Iris pigment epithelial cell (primary cell): Measurements from ENCODE around the gene ATG16L2.
"Not testable (repeated sequence)": the region's sequence is repeated elsewhere in the genome, so short reads cannot be mapped to it uniquely, and the experiment has no call there.

Source experiments
- DNase-seq: peaks from one replicate; pipeline ENCODE4 v3.0.0-alpha.2; 2011; ENCODE audit warnings: low read depth

The ATG16L2 gene

DNA sequence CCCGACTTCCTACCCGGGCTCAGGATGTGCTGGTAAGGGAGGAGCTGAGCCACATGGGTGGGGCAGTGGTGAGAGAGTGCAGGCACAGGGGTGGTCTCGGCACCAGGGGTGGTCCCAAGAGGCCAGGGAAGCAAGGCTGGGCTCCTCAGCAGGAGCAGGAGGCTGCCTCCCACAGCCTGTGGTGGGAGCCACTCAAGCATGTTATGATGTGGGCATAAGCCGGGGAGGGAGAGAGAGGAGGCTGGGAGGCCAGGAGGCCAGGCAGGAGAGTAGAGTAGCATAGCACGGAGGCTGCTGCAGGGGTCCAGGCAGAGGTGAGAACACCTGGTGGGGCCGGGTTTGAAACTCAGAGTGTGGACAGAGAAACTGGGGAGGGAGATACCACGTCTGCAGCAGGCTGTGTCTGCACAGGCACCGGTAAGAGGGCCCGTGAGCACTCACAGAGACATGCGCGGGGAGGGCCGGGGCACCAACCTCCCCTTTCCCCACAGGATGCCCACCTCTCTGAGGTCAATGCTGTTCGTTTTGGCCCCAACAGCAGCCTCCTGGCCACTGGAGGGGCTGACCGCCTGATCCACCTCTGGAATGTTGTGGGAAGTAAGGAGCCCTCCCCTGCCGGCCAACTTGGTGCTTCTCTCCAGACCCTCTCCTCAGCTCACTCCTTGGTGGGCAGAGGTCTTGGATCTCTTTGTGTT, 10.7 kb downstream of the ATG16L2 start:
- no peak for DNase-seq

DNA sequence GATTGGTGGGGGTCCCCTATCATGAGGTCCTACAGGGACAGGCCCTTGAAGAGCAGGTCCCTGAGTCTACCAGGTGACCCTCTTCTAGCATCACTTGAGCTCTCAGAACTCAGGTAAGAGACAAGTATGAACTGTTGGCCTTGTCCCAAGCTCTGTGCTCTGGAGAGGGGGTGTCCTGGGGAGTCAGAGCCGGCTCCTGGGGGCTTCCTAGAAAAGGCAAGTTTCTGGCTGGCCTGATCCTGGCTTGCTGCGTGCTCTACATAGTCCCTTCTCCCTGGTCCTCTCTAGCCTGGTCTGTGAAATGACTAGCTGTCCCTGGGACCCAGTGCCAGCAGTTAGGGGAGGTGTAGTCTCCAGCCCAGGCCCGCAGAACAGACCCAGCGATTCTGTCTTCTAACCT, 11.4 kb downstream of the ATG16L2 start:
- no peak for DNase-seq

DNA sequence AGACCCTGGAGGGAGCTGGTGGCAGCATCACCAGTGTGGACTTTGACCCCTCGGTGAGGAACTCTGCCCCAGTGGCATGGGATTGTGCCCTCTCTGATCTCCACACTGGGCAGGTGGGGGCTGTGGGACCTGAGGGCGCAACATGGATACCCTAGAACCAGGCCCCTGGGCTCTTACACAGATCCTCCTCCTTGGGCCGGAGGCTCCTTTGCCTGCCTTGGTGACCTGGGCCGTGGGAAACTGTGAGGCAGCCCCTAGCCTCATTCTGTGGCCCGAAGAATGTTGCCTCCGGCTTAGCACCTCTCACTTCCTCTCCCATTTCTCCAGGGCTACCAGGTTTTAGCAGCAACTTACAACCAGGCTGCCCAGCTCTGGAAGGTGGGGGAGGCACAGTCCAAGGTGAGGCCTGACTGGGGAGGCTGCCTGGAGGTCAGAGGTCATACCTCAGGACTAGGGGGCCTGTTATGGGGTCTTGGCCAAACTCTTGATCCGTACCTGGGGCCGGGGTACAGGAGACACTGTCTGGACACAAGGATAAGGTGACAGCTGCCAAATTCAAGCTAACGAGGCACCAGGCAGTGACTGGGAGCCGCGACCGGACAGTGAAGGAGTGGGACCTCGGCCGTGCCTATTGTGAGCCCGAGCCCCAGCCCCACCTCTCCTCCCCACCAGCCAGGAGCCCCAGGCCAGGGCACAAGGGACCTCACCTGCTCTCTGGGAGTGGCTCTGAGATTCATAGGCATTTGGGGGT, 12.2 kb downstream of the ATG16L2 start:
- no peak for DNase-seq

DNA sequence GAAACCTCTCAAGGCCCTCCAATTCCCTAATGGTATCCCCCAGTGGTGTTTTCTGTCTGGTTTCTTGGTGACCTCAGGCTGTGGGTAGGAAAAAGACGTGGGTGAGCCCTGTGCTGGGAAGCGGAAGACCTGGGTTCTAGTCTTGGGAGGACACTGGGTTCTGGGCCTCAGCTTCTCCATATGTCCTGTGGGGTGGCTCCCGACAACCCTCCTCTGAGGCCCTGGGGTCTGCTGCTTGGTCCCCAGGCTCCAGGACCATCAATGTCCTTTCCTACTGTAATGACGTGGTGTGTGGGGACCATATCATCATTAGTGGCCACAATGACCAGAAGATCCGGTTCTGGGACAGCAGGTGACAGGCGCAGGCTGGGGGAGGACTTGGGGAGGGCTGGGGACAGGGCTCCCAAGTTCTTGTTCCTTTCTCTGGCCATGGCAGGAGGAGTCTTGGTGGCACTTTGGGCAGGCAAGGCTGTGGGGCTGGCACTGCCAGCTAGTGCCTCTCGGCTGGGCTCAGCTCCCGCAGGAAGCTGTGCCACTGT, 12.8 kb downstream of the ATG16L2 start:
- no peak for DNase-seq

DNA sequence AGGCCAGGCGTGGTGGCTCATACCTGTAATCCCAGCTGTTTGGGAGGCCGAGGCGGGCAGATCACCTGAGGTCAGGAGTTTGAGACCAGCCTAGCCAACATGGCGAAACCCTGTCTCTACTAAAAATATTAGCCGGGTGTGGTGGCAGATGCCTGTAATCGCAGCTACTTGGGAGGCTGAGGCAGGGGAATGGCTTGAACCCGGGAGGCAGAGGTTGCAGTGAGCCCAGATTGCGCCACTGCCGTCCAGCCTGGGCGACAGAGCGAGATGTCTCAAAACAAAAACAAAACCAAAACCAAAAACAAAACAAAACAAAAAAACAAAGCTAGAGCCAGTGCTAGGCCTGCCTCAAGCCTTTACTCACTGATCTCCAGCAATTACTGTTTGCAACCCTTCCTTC, 13.4 kb downstream of the ATG16L2 start:
- not testable (repeated sequence) for DNase-seq

DNA sequence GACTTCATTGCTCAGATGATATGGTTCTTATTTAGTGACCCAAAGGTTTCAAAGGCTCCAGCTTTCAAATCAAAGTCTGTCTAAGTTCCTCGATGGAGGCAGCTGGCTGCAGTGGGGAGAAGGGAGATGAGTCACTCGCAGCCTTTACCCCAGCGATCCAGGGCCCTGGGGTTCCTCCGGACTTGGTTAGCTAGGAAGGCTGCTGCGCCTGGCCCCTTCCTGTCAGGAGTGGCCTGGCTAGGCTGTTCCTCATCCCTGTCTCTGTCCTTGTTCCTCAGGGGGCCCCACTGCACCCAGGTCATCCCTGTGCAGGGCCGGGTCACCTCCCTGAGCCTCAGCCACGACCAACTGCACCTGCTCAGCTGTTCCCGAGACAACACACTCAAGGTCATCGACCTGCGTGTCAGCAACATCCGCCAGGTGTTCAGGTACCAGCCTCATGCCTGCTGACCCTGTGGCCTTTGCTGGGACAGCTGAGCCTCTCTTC, 13.9 kb downstream of the ATG16L2 start:
- DNase-seq, result peak; percentile 67

DNA sequence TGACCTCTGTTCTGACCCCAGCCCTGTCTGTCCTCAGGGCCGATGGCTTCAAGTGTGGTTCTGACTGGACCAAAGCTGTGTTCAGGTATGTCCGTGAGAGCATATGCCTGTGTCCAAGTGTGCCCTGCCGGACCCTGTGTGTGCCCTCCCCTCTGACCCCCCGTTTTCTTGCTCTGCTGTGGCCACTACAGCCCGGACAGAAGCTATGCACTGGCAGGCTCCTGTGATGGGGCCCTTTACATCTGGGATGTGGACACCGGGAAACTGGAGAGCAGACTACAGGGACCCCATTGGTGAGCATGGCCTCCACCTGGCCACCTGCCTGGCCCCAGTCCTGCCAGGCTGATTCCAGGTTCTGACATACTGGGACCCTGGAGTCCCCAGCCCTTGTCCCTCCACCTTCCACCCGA, 14.5 kb downstream of the ATG16L2 start:
- no peak for DNase-seq

DNA sequence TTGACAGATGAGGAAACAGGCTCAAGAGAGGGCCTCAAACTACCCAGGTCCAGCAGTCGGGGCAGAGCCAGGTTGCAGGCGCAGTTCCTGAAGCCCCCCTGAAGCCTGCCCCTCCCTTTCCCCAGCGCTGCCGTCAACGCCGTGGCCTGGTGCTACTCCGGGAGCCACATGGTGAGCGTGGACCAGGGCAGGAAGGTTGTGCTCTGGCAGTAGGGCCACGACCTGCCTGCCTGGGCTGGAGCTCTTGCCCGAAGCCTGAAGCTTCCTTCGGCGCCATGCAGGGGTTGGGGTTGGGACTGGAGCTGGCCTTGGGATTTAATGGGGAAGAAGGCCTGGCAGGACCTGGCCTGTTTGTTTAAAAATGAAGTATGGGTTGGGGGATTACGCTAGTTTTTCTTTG, 15.0 kb downstream of the ATG16L2 start:
- no peak for DNase-seq

DNA sequence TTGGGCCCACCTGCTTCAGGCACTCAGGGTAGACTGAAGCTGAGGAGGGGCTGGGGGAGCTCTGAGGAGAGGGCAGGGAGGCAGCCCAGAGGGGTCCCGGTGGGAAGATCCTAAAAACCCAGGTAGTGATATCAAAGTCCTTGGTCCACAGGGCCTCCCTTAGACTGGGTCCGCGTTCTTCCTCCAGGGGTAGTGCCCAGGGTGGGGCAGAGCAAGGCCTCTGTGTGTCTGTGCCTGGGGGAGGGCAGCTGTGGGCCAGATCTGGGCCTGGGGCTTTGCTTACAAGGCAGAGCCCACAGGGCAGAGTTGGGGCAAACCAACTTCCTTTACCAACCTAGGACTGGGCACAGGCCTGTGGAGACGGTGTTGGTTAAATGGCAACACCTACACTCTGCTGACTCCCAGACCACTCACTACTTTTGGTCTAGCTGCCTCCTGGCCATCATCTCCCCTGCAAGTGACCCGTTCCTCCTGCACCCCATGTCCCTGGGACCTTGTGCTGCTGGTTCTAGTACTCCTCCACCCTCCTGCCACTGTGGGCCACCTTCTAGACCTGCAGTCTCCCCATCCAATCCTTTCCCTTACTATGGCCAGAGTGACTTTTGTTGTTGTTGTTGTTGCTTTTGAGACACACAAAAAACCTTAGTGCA, 15.8 kb downstream of the ATG16L2 start:
- no peak for DNase-seq

DNA sequence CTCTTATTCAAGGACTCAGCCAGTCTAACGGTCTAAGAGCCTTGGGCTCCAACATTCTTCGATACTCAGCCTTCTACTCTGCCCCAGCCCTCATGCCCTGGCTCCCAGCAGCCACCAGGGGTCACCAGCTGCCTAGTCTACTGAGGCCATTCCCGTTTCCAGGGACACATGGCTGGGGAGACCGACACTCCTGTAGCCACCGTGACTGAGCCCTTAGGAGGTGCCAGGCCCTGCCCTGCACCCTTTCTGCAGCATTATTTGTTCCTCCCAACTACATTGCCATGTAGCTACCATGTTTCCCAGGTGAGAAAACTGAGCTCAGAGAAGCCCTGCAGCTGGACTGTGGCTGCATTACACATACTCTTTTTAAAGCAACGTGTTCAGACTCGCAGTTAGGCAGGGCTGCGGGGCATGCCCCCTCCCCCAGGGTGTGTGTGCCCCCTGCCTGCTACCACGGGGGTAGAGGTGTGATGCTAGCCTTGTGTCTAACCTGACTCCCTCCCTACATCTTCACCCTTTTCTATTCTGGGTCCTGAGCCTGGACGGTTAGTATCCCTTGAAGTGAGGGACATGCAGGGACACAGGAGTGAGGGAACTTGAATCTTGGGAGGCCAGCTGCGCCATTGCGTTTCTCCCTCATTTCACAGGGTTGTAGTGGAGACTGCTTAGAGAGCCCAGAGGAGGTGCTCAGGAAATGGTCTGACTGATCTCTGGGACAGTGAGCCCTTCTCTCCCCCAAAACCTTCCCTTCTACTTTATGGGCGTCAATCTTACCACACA, 17.5 kb downstream of the ATG16L2 start:
- DNase-seq, result peak; percentile 70

DNA sequence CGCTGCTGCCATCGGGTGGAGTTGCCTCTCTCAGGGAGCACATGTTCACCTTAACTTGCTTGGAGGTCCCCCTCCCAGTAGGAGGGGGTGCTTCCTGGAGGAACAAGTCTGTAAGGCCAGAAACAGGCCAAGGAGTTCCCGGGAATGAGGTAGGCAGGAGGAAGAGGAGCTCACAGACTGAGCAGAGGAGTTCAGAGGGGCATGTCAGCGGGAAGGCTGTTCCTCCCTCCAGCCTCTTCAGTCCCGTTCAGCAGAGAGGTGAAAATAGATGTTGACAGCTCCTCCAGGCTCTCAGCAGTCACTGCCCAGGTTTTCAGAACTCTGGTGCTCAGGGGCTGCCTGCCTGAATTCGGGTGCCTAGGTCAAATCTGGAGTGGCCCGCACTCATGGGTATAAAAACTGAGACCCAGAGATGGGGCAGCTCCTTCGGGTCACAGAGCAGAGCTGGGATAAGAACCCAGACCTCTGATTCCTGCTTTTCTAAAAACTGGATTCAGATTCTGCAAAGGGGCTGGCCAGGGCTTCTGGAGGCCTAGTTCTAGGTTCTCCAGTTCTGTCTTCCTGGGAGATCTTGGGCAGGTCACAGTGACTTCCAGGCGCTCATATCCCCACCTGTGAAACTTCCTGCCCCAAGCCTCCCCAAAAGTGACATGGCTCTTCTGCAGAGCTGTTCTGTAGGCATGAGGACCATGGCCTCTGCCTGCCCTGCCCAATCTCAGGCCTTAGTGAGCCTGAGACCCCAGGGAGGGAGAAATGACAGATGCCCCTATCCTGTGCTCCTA, 18.3 kb downstream of the ATG16L2 start:
- DNase-seq, result no peak

DNA sequence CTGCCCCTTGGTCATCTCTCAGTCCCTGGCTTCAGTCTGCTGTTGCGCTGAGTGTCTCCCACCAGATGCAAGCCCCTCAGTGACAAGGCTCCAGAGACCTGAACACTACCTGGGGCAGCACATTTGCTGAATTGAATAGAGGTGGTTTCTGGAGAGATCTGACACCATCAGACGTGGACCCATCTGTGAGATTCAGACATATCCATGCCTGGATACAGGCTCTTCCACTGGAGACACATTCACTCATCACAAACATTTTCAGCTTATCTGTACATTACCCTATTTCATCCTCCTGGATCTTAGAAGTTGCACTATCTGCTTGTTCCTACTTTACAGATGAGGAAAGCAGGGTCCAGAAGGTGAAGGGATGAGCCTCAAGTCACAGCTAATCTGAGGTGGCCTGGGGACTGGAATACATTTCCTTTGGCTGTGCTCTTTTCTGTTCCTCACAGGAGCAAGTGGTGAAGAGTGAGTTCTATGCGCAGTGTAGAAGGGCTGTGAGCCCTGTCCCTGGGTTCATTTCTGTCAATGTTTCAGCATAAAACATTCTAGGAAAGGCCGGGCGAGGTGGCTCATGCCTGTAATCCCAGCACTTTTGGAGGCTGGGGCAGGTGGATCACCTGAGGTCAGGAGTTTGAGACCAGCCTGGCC, 19.0 kb downstream of the ATG16L2 start:
- DNase-seq, result no peak

DNA sequence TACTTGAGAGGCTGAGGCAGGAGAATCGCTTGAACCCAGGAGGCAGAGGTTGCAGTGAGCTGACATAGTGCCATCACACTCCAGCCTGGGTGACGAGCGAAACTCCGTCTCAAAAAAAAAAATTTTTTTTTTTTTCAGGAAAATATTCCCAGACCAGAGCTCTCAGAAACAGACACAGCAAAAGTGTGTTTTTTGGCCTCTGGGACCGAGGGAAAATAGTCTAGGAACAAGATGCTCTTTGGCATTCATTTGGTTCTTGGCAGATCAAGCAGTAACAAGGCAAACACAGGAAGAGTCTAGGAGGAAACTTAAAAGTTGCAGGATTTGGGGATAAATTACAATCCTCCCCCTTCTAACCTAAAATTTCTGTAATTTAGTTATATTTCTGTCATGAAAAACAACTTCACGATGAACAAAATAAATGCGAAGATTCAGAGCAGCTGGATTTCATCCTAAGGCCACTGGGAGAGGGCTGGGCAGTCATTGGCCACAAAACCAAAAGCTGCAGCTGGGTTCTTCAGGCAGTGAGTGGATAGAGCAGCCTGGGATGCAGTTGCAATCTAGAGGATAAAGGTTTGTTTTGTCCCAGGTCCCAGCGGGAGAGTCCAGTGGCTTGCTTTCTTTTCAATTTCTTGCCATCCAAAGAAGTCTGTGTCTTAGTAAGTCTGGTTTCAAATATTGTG, 19.7 kb downstream of the ATG16L2 start:
- no peak for DNase-seq

DNA sequence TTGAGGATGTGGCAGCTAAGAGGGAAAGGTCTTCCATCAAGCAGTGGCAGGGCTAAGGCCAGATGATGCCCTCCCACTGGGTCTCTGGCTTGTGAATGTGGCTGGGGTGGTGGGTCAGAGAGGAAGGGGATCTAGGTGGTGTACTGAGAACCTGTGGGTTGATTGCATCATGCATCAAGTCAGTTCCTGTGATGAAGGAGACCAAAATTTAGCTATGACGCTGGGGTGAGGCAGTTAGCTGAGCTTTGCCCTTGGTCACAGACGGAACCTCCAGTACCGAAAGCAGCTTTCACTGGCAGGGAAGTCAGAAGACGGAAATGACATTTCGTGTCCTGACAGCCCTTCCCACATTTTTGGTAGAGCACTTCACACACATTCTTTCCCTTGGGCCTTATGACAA, 20.7 kb downstream of the ATG16L2 start:
- DNase-seq, result no peak

DNA sequence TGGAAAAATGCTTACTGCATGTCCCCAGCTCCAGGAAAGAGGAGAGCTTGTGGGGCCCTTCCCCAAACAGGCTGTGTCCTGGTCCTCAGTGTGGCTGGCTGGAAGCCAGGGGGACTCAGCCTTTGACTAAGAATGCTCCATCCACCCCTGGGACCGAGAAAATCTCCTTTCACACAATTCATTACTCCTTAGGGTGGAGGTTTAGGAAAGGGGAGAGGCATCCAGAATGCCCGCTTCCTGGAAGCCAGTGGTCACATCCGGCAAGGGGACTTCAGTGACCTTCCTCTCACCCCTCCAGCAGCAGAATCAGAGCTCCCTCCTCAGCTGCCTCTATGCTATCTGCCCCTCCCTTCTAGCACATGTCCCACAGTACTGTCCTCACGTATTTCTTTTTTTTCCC, 21.9 kb downstream of the ATG16L2 start:
- peak; percentile 31 for DNase-seq

DNA sequence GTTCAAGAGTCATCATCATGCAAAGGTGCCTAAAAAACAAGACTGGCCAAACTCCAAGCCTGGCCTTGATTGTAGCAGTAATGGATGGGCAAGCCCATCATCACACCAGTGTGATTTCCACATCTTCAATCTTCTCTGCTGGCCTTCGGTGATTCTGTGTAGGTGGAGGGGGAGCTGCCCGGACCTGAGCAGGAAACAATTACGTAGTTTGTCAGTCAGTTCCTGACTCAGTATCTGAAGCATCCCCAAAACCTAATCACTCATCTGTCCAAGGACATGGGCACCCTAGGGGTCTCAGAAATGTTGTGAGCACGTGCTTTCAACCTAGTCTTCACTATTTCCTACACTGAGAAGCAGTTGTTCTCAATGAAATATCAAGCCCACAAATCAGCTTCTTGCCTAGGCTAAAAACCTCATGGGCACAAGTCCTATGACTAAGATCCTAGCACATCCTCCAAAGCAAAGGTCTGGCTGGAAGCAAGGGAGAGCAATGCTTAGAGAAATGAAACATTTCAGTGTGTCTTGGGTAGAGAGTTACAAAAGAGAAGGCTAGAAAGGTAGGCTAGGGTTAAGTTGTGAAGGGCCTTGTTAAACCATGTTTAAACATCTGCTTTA, 24.6 kb downstream of the ATG16L2 start:
- DNase-seq, result peak; percentile 78

DNA sequence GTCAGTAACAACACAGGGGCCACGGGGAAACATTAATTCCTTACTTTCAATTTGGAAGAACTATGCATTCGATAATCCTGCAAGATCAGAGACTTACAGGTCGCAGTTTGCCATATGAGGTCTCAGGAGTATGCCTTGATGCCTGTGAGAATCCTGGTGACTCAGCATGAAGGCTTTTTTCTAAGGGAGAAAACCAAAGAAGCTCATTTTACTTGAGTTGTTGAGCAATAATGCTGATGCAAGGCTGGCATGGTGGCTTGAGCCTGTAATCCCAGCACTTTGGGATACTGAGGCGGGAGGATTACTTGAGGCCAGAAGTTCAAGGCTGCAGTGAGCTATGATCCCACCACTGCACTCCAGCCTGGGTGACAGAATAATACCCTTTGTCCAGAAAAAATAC, 26.6 kb downstream of the ATG16L2 start:
- DNase-seq, result peak; percentile 96

DNA sequence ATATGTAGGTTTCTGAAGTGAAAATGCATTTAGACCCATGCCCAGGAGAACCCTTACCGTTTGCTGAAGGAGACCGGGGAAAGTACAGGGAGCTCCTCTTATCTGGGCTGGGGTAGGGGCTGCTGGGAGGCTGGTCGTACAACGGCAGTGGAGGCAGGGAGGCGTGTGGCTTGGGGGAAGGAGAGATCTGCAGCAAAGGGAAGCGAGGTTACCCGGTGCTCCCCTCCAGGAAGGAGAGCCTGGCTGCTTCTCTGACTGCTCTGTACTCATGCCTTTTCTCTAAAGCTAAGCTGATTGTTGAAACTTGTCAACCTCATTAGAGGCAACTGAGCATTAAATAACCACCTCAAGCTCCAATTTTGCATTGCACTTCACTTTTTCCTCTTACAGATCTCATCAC, 27.2 kb downstream of the ATG16L2 start:
- DNase-seq, result no peak

DNA sequence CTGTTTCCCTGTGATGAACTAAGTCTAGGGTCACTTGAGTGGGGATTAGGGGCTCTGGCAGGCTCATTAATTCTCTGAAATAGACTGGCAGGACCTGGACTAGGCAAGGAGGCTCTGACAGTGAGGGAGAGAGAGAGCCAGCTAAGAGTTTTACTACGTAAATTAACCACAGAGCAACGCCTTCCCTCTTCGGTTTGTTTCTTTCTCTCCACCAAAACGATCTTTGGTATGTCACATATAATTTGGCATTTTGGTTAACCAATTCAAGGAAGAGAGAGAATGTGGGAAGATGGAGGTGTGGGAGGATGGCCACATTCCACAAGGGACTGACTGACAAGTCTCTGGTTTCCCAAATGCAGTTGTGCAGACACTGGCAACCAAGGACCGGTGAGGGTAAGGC, 27.9 kb downstream of the ATG16L2 start:
- DNase-seq, result no peak
